NOMO-1 (cell line): ENCODE measurements around the gene MKKS.
"Not testable (repeated sequence)": the region's sequence is repeated elsewhere in the genome, so short reads cannot be mapped to it uniquely, and the experiment has no call there.

ENCODE experiments used
- DNase-seq, 2 experiments: peaks; one replicate each; lab custom pipeline; 2025; ENCODE audit not compliant: unreplicated experiment in 2 of 2; lab: John Stamatoyannopoulos, UW

MKKS gene

GRCh38 chr20:10417218-10417617 lies 16.8 kb downstream of the MKKS start:
- not testable (repeated sequence) for DNase-seq

GRCh38 chr20:10415013-10415650 lies 18.9 kb downstream of the MKKS start:
- DNase-seq, result no peak

- no peak for DNase-seq
These were observed 21.2 kb downstream of the MKKS start for GRCh38 chr20:10412591-10413408.

GRCh38 chr20:10411673-10412072 lies 22.3 kb downstream of the MKKS start:
- DNase-seq, result no peak

GRCh38 chr20:10408108-10408813 lies 25.8 kb downstream of the MKKS start:
- DNase-seq, result no peak

- DNase-seq, result no peak
These were observed 29.0 kb downstream of the MKKS start for GRCh38 chr20:10404959-10405530.

- peak; percentile 11 to 54 for DNase-seq
These were observed 29.9 kb downstream of the MKKS start for GRCh38 chr20:10404023-10404628.

- DNase-seq, result no peak
These were observed 30.9 kb downstream of the MKKS start for GRCh38 chr20:10402938-10403608.

GRCh38 chr20:10398834-10399369 lies 35.1 kb downstream of the MKKS start:
- DNase-seq, result no peak

GRCh38 chr20:10394752-10395151 lies 39.3 kb downstream of the MKKS start:
- DNase-seq, result not testable (repeated sequence)

GRCh38 chr20:10390709-10391108 lies 43.3 kb downstream of the MKKS start:
- DNase-seq, result no peak

- no peak for DNase-seq
These were observed 45.4 kb downstream of the MKKS start for GRCh38 chr20:10388597-10388996.

- no peak for DNase-seq
These were observed 46.3 kb downstream of the MKKS start for GRCh38 chr20:10387686-10388085.

- DNase-seq, result no peak
These were observed 48.0 kb downstream of the MKKS start for GRCh38 chr20:10385850-10386544.

- no peak for DNase-seq
These were observed 52.5 kb downstream of the MKKS start for GRCh38 chr20:10381477-10381876.

- no peak for DNase-seq
These were observed 54.3 kb downstream of the MKKS start for GRCh38 chr20:10379761-10380160.

GRCh38 chr20:10376270-10377075 lies 57.5 kb downstream of the MKKS start:
- no peak for DNase-seq

- no peak for DNase-seq
These were observed 58.8 kb downstream of the MKKS start for GRCh38 chr20:10375191-10375590.

- no peak for DNase-seq
These were observed 60.0 kb downstream of the MKKS start for GRCh38 chr20:10374036-10374435.
